Dedifferentiated amniotic fluid mesenchymal stem cell (primary cell): Measurements from ENCODE around the gene FMN2.
A peak's percentile ranks its signal among the peaks of the same experiment; 100 is the strongest.

Source experiments
- DNase-seq: peaks from one replicate; pipeline ENCODE4 v3.0.0-alpha.2; 2016; ENCODE audit errors: extremely low spot score

Gene FMN2

DNA sequence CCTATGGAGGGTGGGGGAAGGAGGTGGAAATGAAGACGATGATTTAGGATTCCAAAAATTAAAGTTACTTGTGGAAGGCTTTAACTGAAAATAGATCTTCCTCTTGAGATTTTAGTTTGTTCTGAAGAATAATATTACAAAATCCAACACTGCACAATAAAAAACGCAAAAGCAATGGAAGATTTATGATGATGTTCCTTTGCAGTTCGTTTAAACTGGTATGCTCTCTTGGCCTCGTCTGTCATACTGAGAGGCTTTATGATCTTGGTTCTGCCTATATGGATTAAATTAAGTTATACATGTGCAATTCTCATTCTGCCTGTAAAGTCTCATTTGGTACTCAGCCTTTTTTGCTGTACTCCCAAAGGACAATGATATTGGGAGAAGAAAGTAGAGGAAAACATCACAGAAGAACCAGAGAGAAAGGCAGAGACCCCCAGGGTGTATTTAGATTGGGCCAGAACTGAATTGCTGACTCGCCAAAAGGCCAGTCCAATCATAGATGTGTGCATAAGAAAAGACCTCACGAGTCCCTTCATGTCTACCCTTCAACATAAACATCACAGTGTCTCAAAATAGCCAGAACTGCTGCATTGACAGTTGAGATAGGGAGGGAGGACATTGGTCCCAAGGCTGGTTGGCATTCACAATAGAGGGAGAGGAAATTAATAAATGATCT is 331.7 kb downstream of the FMN2 start:
- DNase-seq: no peak

DNA sequence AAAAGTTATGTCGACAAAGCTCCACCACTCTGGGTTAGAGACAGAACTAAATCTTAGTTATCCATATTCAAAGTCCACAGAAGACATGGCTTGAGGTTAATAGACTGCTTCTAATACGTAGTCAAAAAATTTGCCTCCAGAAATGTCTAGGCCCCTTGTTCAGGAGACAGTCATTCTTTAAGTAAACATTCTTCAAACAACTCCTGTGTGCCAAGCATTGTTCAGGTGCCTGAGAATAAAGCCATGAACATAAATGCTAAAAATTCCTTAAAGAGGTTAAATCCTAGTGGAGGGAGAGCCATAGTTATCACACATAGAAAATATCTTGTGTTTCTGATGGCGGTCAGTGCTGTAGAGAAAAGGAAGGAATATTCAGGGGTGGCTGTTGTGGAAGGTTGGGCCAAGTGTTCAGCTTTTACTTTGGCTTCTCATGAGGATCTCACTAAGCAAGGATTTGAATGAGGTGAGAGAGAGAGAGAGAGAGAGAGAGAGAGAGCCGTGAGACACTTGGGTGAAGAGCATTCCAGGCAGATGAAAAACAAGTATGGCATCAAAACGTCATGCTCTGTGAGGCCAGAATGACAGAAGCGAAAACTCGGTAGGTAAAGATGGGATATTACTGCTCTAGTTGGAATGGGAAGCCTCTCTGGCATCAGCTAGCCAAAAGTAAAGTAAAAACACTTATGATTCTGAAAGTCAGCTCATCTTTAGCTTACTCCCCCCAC is 333.2 kb downstream of the FMN2 start:
- no peak for DNase-seq

DNA sequence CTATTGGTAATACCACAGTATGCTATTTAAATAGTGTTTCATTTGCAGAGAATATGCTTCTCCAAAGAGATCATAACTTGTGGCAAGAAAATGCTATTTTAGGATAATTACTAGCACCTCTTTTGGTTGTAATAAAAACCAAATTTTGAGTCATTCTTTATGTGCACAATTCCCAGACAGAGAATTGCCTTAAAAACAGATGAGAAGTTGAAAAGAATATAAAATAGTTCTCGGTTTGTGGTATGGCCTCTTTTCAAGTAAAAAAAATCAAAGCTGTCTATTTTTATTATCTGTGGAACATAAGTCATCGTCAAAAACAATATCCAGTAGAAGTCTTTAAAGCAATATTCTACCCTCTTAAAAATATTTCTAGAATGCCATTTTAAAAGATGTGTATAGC is 334.4 kb downstream of the FMN2 start:
- DNase-seq: no peak

DNA sequence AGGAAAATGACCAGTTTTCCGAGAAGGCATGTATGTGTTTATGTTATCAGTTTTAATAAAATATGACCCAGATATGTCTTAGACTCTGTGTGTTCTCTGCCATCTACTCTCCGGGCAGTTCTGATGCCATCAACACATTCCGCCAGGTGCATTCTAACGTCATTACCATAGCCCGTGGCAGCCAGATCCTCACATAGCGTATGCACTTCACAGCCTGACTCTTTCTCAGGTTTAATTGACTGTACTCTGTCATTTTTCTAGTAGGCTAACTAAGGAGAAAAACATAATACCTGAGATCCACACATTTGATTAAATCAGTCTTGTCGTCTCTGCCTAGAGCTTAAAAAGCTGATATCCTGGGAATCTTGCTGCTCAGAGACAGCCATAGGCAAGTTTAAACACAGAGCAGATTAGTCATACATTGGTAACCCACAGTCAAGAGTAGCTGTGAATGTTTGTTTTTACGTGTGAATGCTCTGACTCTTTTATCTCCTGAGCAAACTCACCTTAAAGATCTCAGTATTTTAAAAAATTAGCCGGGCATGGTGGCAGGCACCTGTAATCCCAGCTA is 344.4 kb downstream of the FMN2 start:
- DNase-seq: no peak

DNA sequence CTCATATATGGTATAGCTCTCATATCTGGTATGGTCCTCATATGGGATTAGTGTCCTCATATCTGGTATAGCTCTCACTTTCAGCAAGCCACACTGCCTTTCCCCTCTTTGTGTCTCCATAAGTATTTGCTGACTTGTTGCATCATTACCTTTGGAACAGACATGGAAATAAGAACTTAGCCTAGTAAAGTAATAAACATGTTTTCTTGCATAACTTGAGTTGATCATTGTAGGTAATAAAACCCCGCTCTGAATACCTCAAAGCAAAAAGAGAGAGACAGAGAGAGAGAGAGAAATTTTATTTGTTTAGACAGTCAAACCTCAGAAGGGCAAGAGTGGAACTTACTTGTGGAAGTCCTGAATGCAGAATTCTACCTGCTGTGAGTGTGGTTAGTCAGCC is 350.0 kb downstream of the FMN2 start:
- DNase-seq: no peak

DNA sequence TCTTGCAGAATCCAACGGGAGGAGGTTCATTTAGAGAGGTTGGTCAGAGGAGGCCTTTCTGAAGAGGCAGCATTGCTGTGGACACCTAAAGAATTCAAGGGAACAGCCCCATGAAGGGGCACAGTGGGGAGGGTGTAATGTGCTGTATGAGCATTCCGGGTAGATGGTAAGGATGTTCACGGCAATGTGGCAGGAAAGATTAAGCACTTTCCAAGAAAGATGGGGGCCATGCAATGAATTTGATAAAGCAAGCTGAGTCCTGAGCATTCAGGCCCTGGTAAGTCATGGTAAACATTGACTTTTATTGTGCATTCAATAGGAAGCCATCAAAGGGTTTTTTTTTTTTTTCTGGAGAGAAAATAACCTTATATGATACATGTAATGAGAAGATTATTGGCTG is 353.7 kb downstream of the FMN2 start:
- no peak for DNase-seq

DNA sequence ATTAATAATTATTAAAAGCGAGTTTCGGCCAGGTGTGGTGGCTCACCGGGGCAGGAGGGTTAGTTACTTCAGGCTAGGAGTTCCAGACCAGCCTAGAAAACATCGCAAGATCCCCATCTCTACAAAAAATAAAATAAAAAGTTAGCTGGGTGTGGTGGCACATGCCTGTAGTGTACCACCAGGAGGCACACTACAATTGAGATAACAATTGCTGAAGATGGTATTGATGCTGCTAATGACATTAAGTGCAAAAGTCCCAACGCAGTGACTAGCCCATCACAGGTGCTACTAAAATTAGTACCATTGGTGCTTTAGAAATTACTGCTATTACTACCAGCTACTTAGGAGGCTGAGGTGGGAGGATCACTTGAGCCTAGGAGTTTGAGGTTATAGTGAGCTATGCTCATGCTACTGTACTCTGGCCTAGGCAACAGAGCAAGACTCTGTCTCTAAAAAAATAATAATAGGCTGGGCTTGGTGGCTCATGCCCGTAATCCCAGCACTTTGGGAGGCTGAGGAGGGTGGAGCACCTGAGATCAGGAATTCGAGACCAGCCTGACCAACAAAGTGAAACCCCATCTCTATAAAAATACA is 363.6 kb downstream of the FMN2 start:
- no peak for DNase-seq

- no peak for DNase-seq
These were observed 365.5 kb downstream of the FMN2 start for GRCh38 chr1:240457203-240457602.

DNA sequence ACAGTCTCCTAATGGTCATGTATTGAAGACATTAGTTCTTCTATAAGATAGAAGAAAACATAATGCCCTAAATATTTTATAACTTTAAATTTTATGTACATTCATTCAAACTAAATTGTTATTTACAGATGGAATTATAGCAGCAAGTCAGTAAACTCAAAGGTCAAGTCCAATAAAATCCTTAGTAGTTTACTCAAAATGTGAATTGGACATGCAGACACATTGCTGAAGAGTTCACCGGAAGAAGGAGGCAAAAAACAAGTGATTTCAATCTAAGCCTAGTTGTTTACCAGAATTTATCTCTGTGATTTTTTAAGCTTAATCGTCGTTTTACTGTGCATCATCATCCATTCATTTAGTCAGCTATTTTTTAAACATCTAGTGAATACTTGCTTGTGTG is 370.6 kb downstream of the FMN2 start:
- no peak for DNase-seq

DNA sequence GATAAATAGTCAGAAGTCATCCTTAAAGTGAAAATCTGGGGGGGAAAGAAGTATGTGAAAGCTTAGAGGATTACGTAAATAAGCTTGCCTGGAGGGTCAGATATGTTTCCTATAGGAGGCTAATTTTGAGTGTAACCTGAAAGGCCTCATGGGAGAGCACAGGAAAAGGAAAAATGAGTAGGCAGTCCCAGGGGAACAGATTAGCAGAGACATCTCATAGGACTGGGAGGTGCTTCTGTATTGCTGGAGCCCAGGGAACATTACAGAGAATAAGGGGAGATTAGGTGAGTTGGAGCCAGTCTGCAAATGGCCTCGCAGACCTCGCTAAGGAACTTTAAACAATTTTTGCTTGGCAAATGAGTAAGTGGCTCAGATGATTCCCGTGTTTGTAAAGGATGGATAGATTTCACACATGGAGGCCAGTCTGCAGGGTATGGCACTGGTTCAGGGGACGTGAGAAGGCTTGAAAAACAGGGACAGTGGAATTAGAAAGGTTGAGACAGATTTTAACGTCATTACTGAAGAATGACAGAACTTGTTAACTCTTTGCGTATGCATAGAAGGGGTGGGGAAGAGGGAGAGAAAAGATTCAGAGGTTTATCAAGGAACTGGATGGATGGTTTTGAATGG is 371.2 kb downstream of the FMN2 start:
- no peak for DNase-seq

- DNase-seq: no peak
These were observed 372.4 kb downstream of the FMN2 start for GRCh38 chr1:240464099-240464498.

- no peak for DNase-seq
These were observed 373.9 kb downstream of the FMN2 start for GRCh38 chr1:240465531-240465940.

GRCh38 chr1:240466509-240466908 is 374.8 kb downstream of the FMN2 start:
- no peak for DNase-seq

DNA sequence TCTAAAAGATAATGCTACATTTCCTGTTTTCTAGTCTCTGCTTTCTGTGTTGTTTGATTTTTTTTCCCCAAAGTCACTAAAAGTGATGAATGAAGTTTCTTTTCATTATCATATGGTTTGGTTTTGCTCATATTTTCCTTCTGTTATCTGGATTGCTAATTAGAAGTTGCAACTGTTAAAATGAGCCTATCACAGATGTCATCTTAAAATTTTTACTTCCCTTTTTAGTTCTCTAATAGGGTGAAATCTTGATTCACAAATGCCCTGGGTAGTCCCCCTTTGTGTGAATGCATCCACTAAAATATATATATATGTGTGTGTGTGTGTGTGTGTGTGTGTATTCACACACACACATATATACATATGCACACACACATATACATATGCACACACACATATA is 376.2 kb downstream of the FMN2 start:
- DNase-seq: no peak

- no peak for DNase-seq
These were observed 377.0 kb downstream of the FMN2 start for GRCh38 chr1:240468656-240469055.

DNA sequence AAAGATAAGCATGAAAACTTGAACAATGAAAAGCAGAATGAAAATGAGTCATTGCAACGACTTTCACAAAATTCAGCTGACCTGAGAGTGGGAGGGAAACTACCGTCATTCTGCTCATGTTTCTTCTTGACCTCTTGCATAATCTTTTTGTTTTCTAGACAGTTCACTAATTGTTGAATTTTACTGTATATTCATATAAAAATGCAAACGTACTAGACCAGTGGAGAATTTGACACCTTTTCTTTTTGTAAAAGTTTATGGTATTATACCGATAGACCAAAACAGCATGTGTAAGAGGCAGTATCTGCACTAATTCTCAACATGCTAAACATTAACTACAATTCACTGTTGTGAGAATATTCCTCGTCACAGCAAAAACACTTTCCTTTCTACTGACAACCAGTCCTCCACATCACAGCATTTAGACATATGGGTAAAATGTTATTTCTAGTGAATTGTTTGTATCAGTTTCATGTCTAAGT is 382.5 kb downstream of the FMN2 start:
- peak; percentile 34 for DNase-seq

- DNase-seq: no peak
These were observed 384.1 kb downstream of the FMN2 start for GRCh38 chr1:240475832-240476231.

- no peak for DNase-seq
These were observed 386.9 kb downstream of the FMN2 start for GRCh38 chr1:240478536-240478935.

DNA sequence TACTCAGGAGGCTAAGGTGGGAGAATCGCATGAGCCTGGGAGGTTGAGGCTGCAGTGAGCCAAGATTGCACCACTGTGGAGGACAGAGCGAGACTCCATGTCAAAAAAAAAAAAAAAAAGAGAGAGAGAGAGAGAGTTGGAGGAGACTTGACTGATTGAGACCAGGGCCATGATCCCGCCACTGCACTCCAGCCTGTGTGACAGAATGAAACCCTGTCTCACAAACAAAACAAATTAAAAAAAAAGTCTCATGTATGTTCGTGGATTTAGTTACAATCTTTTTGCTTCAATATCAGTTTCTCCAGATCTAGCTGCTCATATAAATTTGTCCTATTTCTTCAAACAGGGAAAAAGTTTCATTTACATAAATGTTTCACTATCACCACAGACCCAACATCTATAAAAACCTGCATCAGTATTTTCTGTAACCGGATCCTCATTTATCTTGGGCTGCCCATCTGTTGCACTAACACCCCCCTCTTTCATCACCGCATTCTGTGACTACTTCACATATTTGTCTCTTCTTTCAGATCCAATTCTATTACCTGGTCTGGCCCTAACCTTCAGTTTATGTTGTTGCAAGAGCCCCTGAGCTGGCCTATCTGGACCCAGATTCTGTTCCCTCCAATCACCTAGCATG is 393.2 kb downstream of the FMN2 start:
- no peak for DNase-seq

DNA sequence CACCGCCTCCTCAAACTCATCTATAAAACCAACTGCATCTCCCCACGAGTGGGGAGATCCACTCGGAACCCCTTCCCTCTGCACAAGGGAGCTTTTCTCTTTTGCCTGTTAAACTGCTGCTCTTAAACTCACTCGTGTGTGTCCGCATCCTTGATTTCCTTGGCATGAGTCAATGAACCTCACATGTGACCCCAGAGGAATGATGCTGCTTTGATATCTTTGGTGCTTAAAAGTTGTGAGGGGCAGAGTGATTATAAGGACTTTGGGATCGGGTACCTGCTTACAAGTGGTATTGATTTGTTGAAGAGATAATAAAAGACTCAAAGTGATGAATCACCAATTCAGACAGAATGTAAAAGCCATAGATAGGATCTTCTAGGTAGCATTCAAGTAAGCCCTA is 394.9 kb downstream of the FMN2 start:
- DNase-seq: no peak

- no peak for DNase-seq
These were observed 395.8 kb downstream of the FMN2 start for GRCh38 chr1:240487493-240487892.

- DNase-seq: no peak
These were observed 399.5 kb downstream of the FMN2 start for GRCh38 chr1:240491156-240491555.
